GM18498 (cell line): ENCODE results near the gene UGGT2.
A peak's percentile ranks its signal among the peaks of the same experiment; 100 is the strongest.
"Not testable (repeated sequence)": the region's sequence is repeated elsewhere in the genome, so short reads cannot be mapped to it uniquely, and the experiment has no call there.

Source experiments
- ATAC-seq: cut with Tn5 transposase; IDR thresholded peaks from one replicate; pipeline ENCODE4 v1.9.1; 2021; ENCODE audit warnings: mild to moderate bottlenecking, moderate library complexity; ENCODE audit not compliant: unreplicated experiment

Gene UGGT2

GRCh38 chr13:96050955-96051354, 2.2 kb downstream of the UGGT2 start:
- ATAC-seq = not testable (repeated sequence)

- ATAC-seq = not testable (repeated sequence)
Measured at GRCh38 chr13:96046449-96047126, 6.6 kb downstream of the UGGT2 start.

GRCh38 chr13:96044238-96044637, 9.0 kb downstream of the UGGT2 start:
- ATAC-seq = peak; percentile 55

- no peak for ATAC-seq
Measured at GRCh38 chr13:96041326-96042110, 11.7 kb downstream of the UGGT2 start.

- ATAC-seq = no peak
Measured at GRCh38 chr13:96036515-96036914, 16.7 kb downstream of the UGGT2 start.

GRCh38 chr13:96034662-96035061, 18.5 kb downstream of the UGGT2 start:
- ATAC-seq = no peak

- no peak for ATAC-seq
Measured at GRCh38 chr13:96033220-96034015, 19.8 kb downstream of the UGGT2 start.

- no peak for ATAC-seq
Measured at GRCh38 chr13:96032717-96033116, 20.5 kb downstream of the UGGT2 start.

- no peak for ATAC-seq
Measured at GRCh38 chr13:96029002-96029401, 24.2 kb downstream of the UGGT2 start.

GRCh38 chr13:96027496-96027895, 25.7 kb downstream of the UGGT2 start:
- no peak for ATAC-seq

- ATAC-seq = no peak
Measured at GRCh38 chr13:96025283-96025682, 27.9 kb downstream of the UGGT2 start.

GRCh38 chr13:96020931-96021330, 32.3 kb downstream of the UGGT2 start:
- no peak for ATAC-seq

- peak; percentile 95 for ATAC-seq
Measured at GRCh38 chr13:96020155-96020575, 33.0 kb downstream of the UGGT2 start.

- ATAC-seq = no peak
Measured at GRCh38 chr13:96018135-96018534, 35.1 kb downstream of the UGGT2 start.

- no peak for ATAC-seq
Measured at GRCh38 chr13:96011291-96011872, 41.8 kb downstream of the UGGT2 start.

GRCh38 chr13:96003304-96003703, 49.9 kb downstream of the UGGT2 start:
- ATAC-seq = no peak

GRCh38 chr13:96002322-96003131, 50.7 kb downstream of the UGGT2 start:
- no peak for ATAC-seq

GRCh38 chr13:96000069-96000468, 53.1 kb downstream of the UGGT2 start:
- ATAC-seq = no peak

- no peak for ATAC-seq
Measured at GRCh38 chr13:95987841-95988240, 65.4 kb downstream of the UGGT2 start.

- ATAC-seq = no peak
Measured at GRCh38 chr13:95982144-95982543, 71.1 kb downstream of the UGGT2 start.
